SK-N-SH (cell line): ENCODE measurements around the gene EEFSEC.

ENCODE experiments used
- EP300 ChIP-seq, 2 experiments: IDR thresholded peaks; 2 replicates each; pipeline versions ENCODE4 v1.4.0 to v1.6.1; 2012; ENCODE audit warnings: borderline replicate concordance in 1 of 2, low read depth in 1 of 2, low read length in 1 of 2
- MXI1 ChIP-seq: IDR thresholded peaks from 2 replicates; pipeline ENCODE4 v1.6.1; 2012; ENCODE audit warnings: mild to moderate bottlenecking, low read depth, low read length, improper control_type of control experiment
- POLR2AphosphoS5 ChIP-seq: IDR thresholded peaks from 2 replicates; pipeline ENCODE4 v1.6.1; 2012; ENCODE audit warnings: low read depth, low read length
- RAD21 ChIP-seq: IDR thresholded peaks from 2 replicates; pipeline ENCODE4 v1.6.1; 2012; ENCODE audit warnings: mild to moderate bottlenecking, low read length
- RFX5 ChIP-seq: IDR thresholded peaks from 2 replicates; pipeline ENCODE4 v1.6.1; 2012; ENCODE audit warnings: mild to moderate bottlenecking, improper control_type of control experiment, low read length
- RXRA ChIP-seq: IDR thresholded peaks from 2 replicates; pipeline ENCODE4 v1.4.0; 2012; ENCODE audit warnings: low read depth, mild to moderate bottlenecking, borderline replicate concordance
- YY1 ChIP-seq: IDR thresholded peaks from 2 replicates; pipeline ENCODE4 v1.4.0; 2012; ENCODE audit warnings: low read depth, mild to moderate bottlenecking
- TF ChIP-seq, protein P1 (sequence below): fragments of 200-600 bp; sonication (generic); IDR thresholded peaks from 2 replicates; pipeline ENCODE4 v1.6.1; 2017; ENCODE audit warnings: antibody characterized with exemption, mild to moderate bottlenecking, moderate library complexity
- TF ChIP-seq, protein P2 (sequence below): fragments of 150-350 bp; IDR thresholded peaks from 2 replicates; pipeline ENCODE4 v1.6.1; 2017; ENCODE audit warnings: antibody characterized with exemption, low read length, low read depth, borderline replicate concordance
- TF ChIP-seq, protein P3 (sequence below): IDR thresholded peaks from 2 replicates; pipeline ENCODE4 v1.4.0; 2012; ENCODE audit warnings: low read depth, borderline replicate concordance
- TF ChIP-seq, protein P4 (sequence below): IDR thresholded peaks from 2 replicates; pipeline ENCODE4 v1.6.1; 2012; ENCODE audit warnings: mild to moderate bottlenecking, low read depth, low read length, moderate library complexity

DNA sequence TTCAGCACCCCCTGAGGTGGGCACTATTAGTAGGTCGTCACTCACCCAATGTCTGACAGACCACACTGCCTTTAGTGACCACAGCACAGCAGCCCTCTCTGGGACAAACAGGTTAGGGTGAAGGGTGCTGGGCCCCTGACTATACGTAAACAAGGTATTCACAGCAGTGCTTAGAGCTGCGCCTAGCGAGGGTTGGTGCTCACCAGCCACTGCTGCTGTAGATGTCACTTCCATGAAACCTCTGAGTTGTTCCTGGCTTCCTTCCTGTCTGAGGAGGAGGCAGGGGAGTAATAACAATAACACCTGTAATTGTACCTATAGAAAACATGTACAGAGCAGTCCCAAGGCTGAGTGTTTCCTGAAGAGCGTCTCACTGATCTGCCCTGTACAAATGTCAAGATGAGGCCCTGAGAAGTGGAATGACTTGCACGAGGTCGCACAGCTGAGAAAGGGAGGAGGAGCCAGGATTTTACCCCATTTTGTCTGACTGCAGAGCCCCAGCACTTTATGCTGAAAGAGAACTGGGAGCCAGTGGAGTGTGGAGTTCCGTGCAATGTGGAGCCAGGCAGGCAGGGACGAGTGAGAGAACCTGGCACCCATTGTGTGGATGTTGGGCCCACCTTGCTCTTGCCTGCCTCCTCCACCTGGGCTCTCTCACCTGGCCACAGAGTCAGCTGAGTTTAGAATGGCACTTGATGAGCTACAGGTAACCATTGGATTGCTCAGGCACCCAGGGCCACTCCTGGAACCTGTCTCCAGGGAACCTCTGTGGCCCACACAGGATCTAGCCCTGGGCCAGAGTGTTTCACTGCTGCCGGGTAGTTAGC lies 219.6 kb downstream of the EEFSEC start:
- TF ChIP-seq, protein P1, sequence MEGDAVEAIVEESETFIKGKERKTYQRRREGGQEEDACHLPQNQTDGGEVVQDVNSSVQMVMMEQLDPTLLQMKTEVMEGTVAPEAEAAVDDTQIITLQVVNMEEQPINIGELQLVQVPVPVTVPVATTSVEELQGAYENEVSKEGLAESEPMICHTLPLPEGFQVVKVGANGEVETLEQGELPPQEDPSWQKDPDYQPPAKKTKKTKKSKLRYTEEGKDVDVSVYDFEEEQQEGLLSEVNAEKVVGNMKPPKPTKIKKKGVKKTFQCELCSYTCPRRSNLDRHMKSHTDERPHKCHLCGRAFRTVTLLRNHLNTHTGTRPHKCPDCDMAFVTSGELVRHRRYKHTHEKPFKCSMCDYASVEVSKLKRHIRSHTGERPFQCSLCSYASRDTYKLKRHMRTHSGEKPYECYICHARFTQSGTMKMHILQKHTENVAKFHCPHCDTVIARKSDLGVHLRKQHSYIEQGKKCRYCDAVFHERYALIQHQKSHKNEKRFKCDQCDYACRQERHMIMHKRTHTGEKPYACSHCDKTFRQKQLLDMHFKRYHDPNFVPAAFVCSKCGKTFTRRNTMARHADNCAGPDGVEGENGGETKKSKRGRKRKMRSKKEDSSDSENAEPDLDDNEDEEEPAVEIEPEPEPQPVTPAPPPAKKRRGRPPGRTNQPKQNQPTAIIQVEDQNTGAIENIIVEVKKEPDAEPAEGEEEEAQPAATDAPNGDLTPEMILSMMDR: no peak
- TF ChIP-seq RAD21 (no peak), MXI1 (no peak), POLR2AphosphoS5 (no peak), EP300 (IDR thresholded peaks at IDR 0.05; ENCODE audit: borderline replicate concordance in 1 of 2, low read depth in 1 of 2, low read length in 1 of 2) (no peak), RFX5 (no peak), RXRA (no peak), YY1 (no peak)
- TF ChIP-seq, protein P2, sequence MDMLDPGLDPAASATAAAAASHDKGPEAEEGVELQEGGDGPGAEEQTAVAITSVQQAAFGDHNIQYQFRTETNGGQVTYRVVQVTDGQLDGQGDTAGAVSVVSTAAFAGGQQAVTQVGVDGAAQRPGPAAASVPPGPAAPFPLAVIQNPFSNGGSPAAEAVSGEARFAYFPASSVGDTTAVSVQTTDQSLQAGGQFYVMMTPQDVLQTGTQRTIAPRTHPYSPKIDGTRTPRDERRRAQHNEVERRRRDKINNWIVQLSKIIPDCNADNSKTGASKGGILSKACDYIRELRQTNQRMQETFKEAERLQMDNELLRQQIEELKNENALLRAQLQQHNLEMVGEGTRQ: no peak
- TF ChIP-seq, protein P3, sequence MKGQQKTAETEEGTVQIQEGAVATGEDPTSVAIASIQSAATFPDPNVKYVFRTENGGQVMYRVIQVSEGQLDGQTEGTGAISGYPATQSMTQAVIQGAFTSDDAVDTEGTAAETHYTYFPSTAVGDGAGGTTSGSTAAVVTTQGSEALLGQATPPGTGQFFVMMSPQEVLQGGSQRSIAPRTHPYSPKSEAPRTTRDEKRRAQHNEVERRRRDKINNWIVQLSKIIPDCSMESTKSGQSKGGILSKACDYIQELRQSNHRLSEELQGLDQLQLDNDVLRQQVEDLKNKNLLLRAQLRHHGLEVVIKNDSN: no peak
- TF ChIP-seq, protein P4, sequence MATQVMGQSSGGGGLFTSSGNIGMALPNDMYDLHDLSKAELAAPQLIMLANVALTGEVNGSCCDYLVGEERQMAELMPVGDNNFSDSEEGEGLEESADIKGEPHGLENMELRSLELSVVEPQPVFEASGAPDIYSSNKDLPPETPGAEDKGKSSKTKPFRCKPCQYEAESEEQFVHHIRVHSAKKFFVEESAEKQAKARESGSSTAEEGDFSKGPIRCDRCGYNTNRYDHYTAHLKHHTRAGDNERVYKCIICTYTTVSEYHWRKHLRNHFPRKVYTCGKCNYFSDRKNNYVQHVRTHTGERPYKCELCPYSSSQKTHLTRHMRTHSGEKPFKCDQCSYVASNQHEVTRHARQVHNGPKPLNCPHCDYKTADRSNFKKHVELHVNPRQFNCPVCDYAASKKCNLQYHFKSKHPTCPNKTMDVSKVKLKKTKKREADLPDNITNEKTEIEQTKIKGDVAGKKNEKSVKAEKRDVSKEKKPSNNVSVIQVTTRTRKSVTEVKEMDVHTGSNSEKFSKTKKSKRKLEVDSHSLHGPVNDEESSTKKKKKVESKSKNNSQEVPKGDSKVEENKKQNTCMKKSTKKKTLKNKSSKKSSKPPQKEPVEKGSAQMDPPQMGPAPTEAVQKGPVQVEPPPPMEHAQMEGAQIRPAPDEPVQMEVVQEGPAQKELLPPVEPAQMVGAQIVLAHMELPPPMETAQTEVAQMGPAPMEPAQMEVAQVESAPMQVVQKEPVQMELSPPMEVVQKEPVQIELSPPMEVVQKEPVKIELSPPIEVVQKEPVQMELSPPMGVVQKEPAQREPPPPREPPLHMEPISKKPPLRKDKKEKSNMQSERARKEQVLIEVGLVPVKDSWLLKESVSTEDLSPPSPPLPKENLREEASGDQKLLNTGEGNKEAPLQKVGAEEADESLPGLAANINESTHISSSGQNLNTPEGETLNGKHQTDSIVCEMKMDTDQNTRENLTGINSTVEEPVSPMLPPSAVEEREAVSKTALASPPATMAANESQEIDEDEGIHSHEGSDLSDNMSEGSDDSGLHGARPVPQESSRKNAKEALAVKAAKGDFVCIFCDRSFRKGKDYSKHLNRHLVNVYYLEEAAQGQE: no peak
